HAP-1 (cell line): ENCODE results near the gene SYNGR3.
A peak's percentile ranks its signal among the peaks of the same experiment; 100 is the strongest.

Source experiments
- DNase-seq, 2 experiments: peaks; one replicate each; pipeline ENCODE4 v3.0.0-alpha.2; 2016 to 2020; ENCODE audit warnings: low spot score in 2 of 2
- H3K27me3 ChIP-seq: fragments of 250-450 bp; sonication (Bioruptor Pico); 2 replicates; pipeline ENCODE4 v1.5.1; 2020; ENCODE audit warnings: low read depth, mild to moderate bottlenecking, moderate library complexity
- H3K36me3 ChIP-seq: fragments of 250-450 bp; sonication (Bioruptor Pico); replicated peaks from 2 replicates; pipeline ENCODE4 v1.5.1; 2020; ENCODE audit warnings: mild to moderate bottlenecking
- H3K4me1 ChIP-seq: fragments of 250-450 bp; sonication (Bioruptor Pico); 2 replicates; pipeline ENCODE4 v1.5.1; 2020; ENCODE audit warnings: mild to moderate bottlenecking
- H3K4me3 ChIP-seq: fragments of 250-450 bp; sonication (Bioruptor Pico); 2 replicates; pipeline ENCODE4 v1.5.1; 2020; ENCODE audit warnings: mild to moderate bottlenecking, moderate library complexity
- H3K9me3 ChIP-seq: fragments of 250-450 bp; sonication (Bioruptor Pico); 2 replicates; pipeline ENCODE4 v1.5.1; 2020; ENCODE audit warnings: mild to moderate bottlenecking, moderate library complexity
- in situ Hi-C: fragments of 300-500 bp; cut with MboI; formaldehyde crosslinking; loops from 3 replicates; pipeline ENCODE4 v1.14.3; 2020; ENCODE audit warnings: low sequenced_read_pairs, inconsistent platforms, mixed read lengths

Gene SYNGR3

DNA sequence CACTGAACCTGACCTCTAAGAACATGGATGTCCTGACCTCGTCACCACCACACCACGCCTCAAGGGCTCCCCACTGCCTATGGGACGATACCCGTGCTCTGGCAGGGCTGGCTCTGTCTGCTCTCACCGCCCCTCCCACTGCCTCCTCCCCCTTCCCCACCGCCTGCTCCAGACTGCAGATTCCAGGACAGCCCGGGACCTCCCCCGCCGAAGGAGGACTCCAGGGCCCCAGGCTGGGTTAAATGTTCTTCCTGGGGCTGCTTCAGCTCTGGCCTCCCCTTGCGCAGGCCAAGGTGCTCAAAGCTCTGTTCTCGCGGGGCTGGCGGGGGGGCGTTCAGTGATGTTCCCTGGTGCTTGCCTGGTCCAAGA, 32.9 kb downstream of the SYNGR3 start:
- Histone ChIP-seq H3K27me3 (peaks cover 10% of the 10 kb centered on the region; the same call in 1 of the 2 replicates), H3K4me3 (peak overlapping the region; percentile 11; the same call in 1 of the 2 replicates), H3K4me1 (peaks cover 14% of the 10 kb centered on the region), H3K36me3 (no peaks in the 10 kb centered on the region), H3K9me3 (no peaks in the 10 kb centered on the region)
- in situ Hi-C loops: loop anchor here (5.0 kb wide), 1 partner anchor 120 kb away; no protein-coding TSS in a partner anchor
- DNase-seq: peak; percentile 42 to 78

DNA sequence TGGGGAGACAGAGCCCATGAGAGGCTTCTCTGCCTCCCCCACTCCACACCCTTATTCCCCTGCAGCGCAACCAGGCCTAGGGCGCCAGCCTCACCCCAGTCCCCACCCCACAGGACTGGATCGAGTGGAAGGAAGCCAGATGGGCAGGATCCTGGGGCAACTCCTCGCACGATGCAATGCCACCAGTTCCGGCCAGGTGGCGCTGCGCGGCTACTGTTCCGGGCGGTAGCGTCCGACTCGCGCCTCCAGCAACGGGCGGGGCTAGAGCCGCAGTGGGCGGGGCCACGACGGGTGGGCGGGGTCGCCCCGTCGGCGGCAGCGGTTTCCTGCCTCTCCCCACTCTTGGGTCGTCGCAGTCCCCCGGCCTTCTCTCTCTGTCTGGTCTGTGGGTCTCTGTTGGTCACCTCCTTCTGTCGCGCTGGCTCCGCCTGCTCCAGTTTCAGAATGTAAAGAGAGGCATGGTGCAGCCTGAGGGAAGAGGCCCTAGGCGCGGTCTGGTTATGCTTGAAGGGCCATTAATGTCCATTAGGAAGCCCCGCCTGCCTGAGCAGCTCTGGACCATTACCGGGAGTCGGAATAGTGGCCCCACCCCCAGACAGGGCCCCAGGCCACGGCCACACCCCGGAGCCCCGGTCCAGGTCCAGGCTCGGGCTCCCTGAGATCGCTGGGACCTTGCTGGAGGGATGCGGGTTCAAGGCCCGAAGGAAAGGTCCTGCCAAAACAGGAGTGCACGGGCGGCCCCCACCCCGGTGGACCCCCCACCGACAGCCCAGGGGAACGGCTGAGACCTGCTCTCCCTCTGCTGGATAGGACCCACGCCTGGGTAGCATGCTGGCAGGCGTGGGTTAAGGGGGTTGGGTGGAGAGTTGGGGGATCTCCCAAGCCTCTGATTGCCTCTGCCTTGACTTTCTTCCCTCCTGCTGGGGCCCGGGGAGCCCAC, 33.6 kb downstream of the SYNGR3 start:
- Histone ChIP-seq H3K4me1 (peaks cover 17% of the 10 kb centered on the region), H3K36me3 (no peaks in the 10 kb centered on the region), H3K9me3 (no peaks in the 10 kb centered on the region), H3K27me3 (peaks cover 10% of the 10 kb centered on the region; the same call in 1 of the 2 replicates), H3K4me3 (peak overlapping the region; percentile 11)
- DNase-seq: peak; percentile 74 to 95
- in situ Hi-C loops: loop anchor here (5.0 kb wide), 1 partner anchor 119 kb away; no protein-coding TSS in a partner anchor

DNA sequence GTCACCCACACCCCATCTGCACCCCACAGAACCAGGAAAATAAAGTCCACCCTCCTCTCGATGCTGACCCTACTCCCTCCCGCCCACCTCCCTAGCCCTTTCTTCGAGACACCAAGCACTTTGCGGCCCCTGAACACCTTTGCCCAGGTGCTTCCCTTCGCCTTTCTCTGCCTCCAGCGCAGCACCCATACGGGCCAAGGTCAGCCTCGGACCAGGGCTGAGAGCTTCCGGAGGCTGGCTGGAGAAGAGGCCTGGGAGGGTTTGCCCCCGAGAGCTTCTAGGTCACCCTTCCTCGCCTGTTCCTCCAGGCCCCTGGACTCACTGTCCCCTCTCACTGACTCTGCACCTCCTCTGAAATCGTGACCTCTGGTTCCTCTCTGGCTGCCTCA, 34.3 kb downstream of the SYNGR3 start:
- Histone ChIP-seq H3K27me3 (peaks cover 10% of the 10 kb centered on the region; the same call in 1 of the 2 replicates), H3K4me1 (peaks cover 17% of the 10 kb centered on the region), H3K4me3 (no peak overlapping the region), H3K9me3 (no peaks in the 10 kb centered on the region), H3K36me3 (no peaks in the 10 kb centered on the region)
- DNase-seq: no peak
- in situ Hi-C loops: loop anchor here (5.0 kb wide), 1 partner anchor 118 kb away; no protein-coding TSS in a partner anchor

DNA sequence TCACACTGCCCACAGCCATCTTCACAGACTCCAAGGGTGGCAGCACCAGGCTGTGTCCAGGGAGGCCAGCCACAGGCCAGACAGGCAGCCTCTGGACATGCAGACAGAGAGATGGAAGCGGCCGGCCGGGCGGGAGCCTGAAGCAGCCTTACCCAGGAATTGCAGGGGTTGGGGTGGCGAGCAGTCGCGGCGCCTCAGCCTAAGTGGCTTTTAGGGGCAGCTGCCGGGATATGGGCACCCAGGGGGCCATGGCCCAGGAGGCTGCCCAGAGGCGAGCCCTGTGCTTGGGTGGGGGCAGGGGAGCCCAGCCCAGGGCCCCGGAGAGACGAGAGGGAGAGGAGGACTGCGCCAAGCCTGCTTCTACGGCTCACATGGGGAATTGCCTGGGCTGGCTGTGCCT, 35.5 kb downstream of the SYNGR3 start:
- peaks cover 5% of the 10 kb centered on the region; the same call in 1 of the 2 replicates for H3K27me3 ChIP-seq
- in situ Hi-C loops: no loop called here
- peaks cover 17% of the 10 kb centered on the region for H3K4me1 ChIP-seq
- 0 out of 2 replicates have a peak, but pooled peaks cover 4% of the 10 kb centered on the region for H3K36me3 ChIP-seq
- no peak for DNase-seq
- H3K4me3 ChIP-seq: no peak overlapping the region
- H3K9me3 ChIP-seq: no peaks in the 10 kb centered on the region

DNA sequence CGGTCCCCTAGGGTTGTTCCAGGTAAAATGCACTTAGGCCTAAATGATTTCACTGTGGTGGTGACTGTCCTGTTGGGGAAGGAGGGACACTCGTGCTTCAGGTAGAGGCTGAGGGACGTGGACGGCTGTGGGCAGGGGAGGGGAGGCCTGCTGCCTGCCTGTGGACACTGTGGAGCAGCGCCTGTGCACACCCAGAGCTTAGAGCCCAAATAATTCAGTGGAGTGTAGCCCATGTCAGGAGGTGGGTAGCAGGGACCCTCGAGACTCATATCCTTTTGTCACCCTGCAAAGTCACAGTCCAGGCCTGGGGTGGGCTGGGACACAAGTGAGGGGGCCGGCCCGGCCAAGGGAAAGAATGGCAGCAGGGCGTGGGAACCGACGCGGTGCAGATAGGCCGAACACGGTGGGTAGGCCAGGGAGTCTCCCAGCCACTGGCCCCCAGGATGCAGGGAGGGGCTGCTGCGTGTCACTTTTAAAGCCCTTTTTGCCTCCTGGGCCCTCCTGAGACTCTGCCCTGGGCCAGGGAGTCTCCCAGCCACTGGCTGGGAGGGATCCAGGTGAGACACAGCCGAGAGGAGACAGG, 36.2 kb downstream of the SYNGR3 start:
- H3K36me3 ChIP-seq: 0 out of 2 replicates have a peak, but pooled peaks cover 4% of the 10 kb centered on the region
- H3K27me3 ChIP-seq: no peaks in the 10 kb centered on the region
- H3K4me1 ChIP-seq: peaks cover 14% of the 10 kb centered on the region
- peak overlapping the region; percentile 26 for H3K4me3 ChIP-seq
- in situ Hi-C loops: no loop called here
- no peak for DNase-seq
- H3K9me3 ChIP-seq: no peaks in the 10 kb centered on the region

DNA sequence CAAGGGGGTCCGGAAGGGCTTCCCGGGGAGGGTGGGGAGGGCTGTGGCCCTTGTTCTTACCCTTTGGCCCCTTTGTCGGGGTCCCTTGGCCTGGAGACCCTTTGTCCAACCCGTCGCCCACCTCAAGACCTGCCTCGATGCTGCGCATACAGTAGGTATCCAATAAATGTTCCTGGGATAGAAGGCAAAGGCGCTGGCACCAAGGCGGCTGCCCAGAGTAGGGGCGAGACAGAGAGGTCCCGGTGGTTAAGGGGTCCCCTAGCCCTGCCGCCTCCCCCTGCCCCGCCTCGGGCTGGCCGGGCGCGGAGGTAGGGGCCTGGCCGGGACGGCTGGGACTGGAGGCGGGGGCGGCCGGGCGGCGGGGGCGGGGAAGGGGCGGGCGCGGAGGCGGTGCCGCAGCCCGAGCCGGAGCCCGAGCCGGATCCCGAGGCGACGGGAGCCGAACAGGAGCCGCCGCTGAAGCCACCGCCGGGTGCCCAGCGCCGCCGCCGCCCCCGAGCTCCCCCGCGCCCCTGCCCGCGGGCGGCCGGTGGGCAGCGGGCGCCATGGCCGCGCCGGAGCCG, 36.8 kb downstream of the SYNGR3 start, which contains the start of gene NHERF2:
TSS of gene NHERF2 (plus strand) at position 442 of the 563 bp plus-strand sequence. CDS start at position 546, 104 bp downstream.
- DNase-seq: peak in 1 of 2 experiments; percentile 60

DNA sequence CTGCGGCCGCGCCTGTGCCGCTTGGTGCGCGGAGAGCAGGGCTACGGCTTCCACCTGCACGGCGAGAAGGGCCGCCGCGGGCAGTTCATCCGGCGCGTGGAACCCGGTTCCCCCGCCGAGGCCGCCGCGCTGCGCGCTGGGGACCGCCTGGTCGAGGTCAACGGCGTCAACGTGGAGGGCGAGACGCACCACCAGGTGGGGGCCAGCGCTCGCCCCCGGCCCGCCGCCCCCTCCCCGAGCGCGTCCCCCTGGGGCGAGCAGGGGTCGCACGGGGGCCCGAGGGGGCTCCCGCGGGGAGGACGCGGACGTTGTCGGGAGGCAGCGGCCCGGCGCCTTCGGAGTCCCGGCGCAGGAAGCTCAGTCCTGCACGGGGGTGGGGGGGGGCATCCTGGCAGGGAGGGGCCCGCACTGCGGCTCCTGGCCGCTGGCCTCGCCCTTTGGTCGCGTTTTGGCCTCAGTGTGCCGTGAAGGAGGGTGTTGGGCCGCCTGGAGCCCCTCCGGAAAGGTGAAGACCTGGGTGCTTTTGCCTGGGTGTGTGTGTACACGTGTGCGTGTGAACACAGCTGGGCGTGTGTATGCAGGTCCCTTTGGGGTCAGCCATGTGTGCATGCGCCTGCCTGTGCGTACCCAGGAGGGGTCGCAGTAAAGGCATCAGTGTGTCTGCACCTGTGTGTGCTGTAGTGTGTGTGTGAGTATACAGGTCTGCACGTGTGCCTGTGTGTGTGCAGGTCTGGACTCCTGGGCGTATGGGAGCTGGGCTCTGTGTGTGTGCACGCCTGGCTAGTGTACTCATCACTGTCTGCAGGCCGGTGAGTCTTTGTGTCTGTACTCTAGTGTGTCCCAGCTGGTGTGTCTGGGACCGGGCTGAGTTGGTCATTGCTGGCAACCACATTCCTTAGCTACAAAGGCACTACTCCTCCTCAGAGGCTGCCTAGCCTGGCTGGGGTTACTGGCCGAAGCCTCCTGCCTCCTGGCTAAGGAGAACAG, 37.5 kb downstream of the SYNGR3 start:
- DNase-seq: peak in 1 of 2 experiments; percentile 57
- in situ Hi-C loops: no loop called here
- no peaks in the 10 kb centered on the region for H3K9me3 ChIP-seq
- H3K27me3 ChIP-seq: no peaks in the 10 kb centered on the region
- 0 out of 2 replicates have a peak, but pooled peaks cover 4% of the 10 kb centered on the region for H3K36me3 ChIP-seq
- peaks cover 14% of the 10 kb centered on the region for H3K4me1 ChIP-seq
- peak overlapping the region; percentile 44 for H3K4me3 ChIP-seq

More for the DNA sequence above, 36.8 kb downstream of the SYNGR3 start, which contains the start of gene NHERF2:
- no peaks in the 10 kb centered on the region for H3K9me3 ChIP-seq
- peaks cover 14% of the 10 kb centered on the region for H3K4me1 ChIP-seq
- H3K27me3 ChIP-seq: no peaks in the 10 kb centered on the region
- peak within 1 kb of the TSS; percentile 44 for H3K4me3 ChIP-seq
- in situ Hi-C loops: no loop called here
- 0 out of 2 replicates have a peak, but pooled peaks cover 4% of the 10 kb centered on the region for H3K36me3 ChIP-seq

DNA sequence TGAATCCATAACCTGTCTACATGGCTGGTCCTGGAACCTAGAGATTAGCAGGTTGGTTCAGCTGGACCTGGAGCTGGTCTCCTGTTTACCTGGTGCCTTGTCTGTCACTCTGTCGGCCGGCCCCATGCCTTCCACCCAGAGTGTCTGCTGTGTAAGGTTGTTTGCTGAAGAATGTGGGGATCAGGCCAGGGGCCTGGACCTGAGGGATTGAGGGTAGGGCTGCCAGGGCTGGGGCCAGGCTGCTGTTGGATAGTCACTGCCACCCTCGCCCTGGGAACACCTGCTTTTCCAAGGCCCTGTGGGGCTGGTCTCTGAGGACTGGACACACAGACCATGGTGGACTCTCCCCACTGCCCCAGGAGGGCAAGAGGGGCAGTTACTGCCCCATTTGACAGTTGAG, 38.4 kb downstream of the SYNGR3 start:
- Histone ChIP-seq H3K9me3 (no peaks in the 10 kb centered on the region), H3K27me3 (no peaks in the 10 kb centered on the region), H3K4me1 (peaks cover 8% of the 10 kb centered on the region), H3K4me3 (peak overlapping the region; percentile 44), H3K36me3 (0 out of 2 replicates have a peak, but pooled peaks cover 4% of the 10 kb centered on the region)
- DNase-seq: no peak
- in situ Hi-C loops: no loop called here

DNA sequence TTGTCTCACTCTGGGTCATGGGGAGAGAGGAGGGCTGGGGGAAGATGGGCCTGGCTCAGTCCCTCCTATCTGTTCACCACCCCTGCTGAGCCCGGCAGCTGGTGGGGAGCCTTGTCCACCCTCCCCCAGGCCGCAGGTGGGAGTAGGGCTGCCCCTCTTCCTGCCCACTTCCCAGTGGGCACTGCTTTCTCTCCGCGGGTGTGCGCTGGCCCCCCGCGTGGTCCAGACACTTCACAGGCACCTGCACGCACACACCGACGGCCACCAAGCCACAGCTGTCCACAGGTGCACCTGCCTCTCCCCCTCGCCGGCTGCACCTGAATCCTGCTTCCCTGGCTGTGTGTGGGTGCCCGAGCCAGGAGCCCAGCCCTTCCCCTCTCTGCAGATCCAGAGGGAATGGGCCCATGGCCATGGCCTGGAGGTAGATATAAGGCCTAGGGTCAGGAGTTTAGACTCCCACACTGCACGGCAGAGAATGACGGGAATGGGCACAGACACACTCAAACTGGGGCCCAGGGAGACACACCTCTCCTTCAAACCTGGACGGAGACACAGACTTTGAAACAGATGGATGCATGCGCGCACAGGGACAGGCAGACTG, 39.0 kb downstream of the SYNGR3 start:
- no peaks in the 10 kb centered on the region for H3K27me3 ChIP-seq
- in situ Hi-C loops: no loop called here
- H3K9me3 ChIP-seq: no peaks in the 10 kb centered on the region
- H3K4me3 ChIP-seq: no peak overlapping the region
- peaks cover 3% of the 10 kb centered on the region; the same call in 1 of the 2 replicates for H3K4me1 ChIP-seq
- no peak for DNase-seq
- 0 out of 2 replicates have a peak, but pooled peaks cover 4% of the 10 kb centered on the region for H3K36me3 ChIP-seq

DNA sequence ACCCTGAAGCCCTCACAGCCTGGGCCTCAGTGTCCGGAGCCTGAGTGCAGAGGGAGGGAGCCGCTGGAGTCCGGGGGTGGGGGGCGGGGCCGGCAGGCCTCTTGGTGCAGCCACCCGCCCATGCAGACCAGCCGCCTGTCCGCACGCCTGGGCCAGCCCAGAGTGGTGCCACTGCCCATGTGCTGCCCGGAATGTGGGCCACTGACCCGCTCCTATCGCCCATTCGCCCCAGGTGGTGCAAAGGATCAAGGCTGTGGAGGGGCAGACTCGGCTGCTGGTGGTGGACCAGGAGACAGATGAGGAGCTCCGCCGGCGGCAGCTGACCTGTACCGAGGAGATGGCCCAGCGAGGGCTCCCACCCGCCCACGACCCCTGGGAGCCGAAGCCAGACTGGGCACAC, 39.6 kb downstream of the SYNGR3 start:
- Histone ChIP-seq H3K4me1 (peaks cover 3% of the 10 kb centered on the region; the same call in 1 of the 2 replicates), H3K36me3 (0 out of 2 replicates have a peak, but pooled peaks cover 4% of the 10 kb centered on the region), H3K27me3 (no peaks in the 10 kb centered on the region), H3K4me3 (no peak overlapping the region), H3K9me3 (no peaks in the 10 kb centered on the region)
- DNase-seq: no peak
- in situ Hi-C loops: no loop called here

DNA sequence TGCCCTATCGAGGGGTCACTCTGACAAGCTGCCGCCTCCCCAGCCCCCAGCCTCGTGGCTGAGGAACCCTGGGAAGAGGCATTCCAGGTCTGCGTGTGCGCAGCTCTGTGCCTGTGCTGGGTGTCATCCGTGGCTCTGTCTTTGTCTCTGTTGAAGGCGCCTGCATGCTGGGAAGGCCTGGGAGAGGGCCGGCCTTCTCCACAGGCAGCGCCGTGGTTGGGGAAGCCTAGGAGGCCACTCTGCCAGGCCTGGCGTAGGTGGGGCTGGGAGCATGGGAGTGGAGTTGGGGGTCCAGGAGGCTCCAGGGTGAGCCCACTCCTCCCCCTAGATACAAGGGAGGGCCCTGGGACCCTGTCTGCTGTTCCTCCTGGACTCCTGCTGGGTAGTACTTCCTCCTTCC, 40.3 kb downstream of the SYNGR3 start:
- Histone ChIP-seq H3K4me1 (peaks cover 3% of the 10 kb centered on the region; the same call in 1 of the 2 replicates), H3K4me3 (no peak overlapping the region), H3K36me3 (0 out of 2 replicates have a peak, but pooled peaks cover 4% of the 10 kb centered on the region), H3K27me3 (no peaks in the 10 kb centered on the region), H3K9me3 (no peaks in the 10 kb centered on the region)
- no peak for DNase-seq
- in situ Hi-C loops: no loop called here

DNA sequence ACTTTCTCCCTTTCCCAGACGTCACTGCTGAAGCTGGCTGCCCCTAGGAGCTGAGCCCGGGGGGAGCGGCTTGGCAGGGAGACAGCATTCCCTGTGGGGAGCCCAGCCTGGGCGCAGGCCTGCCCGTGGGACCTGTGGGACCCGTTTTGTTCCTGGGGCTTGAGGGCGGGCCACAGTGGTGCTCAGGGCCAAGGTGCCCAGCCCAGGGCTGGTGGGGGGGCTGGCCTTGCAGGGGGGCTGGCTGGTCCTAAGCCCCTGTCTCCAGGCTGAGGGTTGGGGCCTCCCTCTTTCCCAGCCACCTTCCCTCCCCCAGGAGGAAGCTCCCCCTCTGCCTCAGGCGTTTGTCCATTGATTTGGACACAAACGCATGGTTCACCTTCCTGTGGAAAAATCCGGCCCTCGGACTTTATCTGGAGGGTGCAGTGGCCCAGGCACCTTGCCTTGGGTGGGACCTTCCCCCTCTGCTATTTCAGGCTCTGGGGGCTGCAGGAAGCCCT, 41.4 kb downstream of the SYNGR3 start:
- H3K36me3 ChIP-seq: 0 out of 2 replicates have a peak, but pooled peaks cover 8% of the 10 kb centered on the region
- in situ Hi-C loops: no loop called here
- H3K9me3 ChIP-seq: no peaks in the 10 kb centered on the region
- H3K4me3 ChIP-seq: no peak overlapping the region
- H3K27me3 ChIP-seq: no peaks in the 10 kb centered on the region
- no peak for DNase-seq
- peaks cover 3% of the 10 kb centered on the region; the same call in 1 of the 2 replicates for H3K4me1 ChIP-seq
